KMS-11 (cell line): ENCODE results near the gene EGFL8.

Experiments used
- H2AFZ ChIP-seq: fragments of 200-600 bp; sonication (generic); 2 replicates; pipeline ENCODE4 v1.6.1; 2016; ENCODE audit warnings: antibody characterized with exemption, mixed run types, low read depth
- H3K27ac ChIP-seq: fragments of 200-600 bp; sonication (generic); 2 replicates; pipeline ENCODE4 v1.6.1; 2016; ENCODE audit warnings: mild to moderate bottlenecking, mixed run types
- H3K27me3 ChIP-seq: fragments of 200-600 bp; sonication (generic); 2 replicates; pipeline ENCODE4 v1.6.1; 2017; ENCODE audit warnings: mild to moderate bottlenecking, low read depth, mixed run types, moderate library complexity; ENCODE audit not compliant: insufficient read depth
- H3K36me3 ChIP-seq: fragments of 200-600 bp; sonication (generic); 2 replicates; pipeline ENCODE4 v1.6.1; 2017; ENCODE audit warnings: mild to moderate bottlenecking, mixed run types; ENCODE audit not compliant: insufficient read depth
- H3K4me1 ChIP-seq: fragments of 200-600 bp; sonication (generic); 2 replicates; pipeline ENCODE4 v1.6.1; 2016; ENCODE audit warnings: mild to moderate bottlenecking, low read depth, mixed run types; ENCODE audit not compliant: poor library complexity, severe bottlenecking
- H3K4me2 ChIP-seq: fragments of 200-600 bp; sonication (generic); 2 replicates; pipeline ENCODE4 v1.7.0; 2016; ENCODE audit warnings: mild to moderate bottlenecking, mixed run types
- H3K4me3 ChIP-seq: fragments of 200-600 bp; sonication (generic); IDR thresholded peaks from 2 replicates; pipeline ENCODE4 v1.6.1; 2017; ENCODE audit warnings: low read depth, low read length, mixed read lengths; ENCODE audit not compliant: insufficient read depth
- H3K79me2 ChIP-seq: fragments of 200-600 bp; sonication (generic); 2 replicates; pipeline ENCODE4 v1.6.1; 2016; ENCODE audit warnings: low read depth, mixed run types; ENCODE audit not compliant: insufficient read depth
- H3K9ac ChIP-seq: fragments of 200-600 bp; sonication (generic); 2 replicates; pipeline ENCODE4 v1.6.1; 2016; ENCODE audit warnings: mild to moderate bottlenecking, mixed run types
- H4K20me1 ChIP-seq: fragments of 200-600 bp; sonication (generic); 2 replicates; pipeline ENCODE4 v1.6.1; 2016; ENCODE audit warnings: mild to moderate bottlenecking, mixed run types; ENCODE audit not compliant: insufficient read depth
- CTCF ChIP-seq: fragments of 200-600 bp; sonication (generic); conservative IDR thresholded peaks from 2 replicates; pipeline ENCODE4 v1.6.1; 2017; ENCODE audit warnings: low read depth, mild to moderate bottlenecking, antibody characterized with exemption, low read length, moderate library complexity, mixed read lengths

Gene EGFL8

DNA sequence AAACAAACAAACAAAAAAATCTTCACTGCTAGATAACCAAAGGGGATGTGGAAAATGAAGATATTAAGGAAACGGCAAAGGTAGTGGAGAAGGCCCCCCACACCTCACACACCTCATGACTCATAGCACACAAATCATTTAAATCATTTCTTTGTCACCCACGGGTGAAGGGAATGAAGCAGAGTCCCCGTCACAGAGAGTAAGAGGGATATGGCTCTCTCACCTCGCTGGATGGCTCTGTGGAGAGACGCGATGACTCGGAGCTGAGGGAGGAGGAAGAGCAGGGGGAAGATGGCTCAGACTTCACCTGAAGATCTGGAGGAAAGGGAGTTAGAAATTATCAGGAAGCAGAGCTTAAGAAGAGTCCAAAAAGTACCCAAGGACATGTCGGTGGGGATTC is 37.5 kb upstream of the EGFL8 start:
- Histone ChIP-seq H3K4me1 (peaks cover 22% of the 10 kb centered on the region), H3K79me2 (peaks cover 13% of the 10 kb centered on the region), H3K27me3 (no peaks in the 10 kb centered on the region), H3K9ac (no peak overlapping the region), H3K4me2 (peak overlapping the region; percentile 56), H4K20me1 (no peaks in the 10 kb centered on the region), H2AFZ (no peak overlapping the region), H3K4me3 (no peak overlapping the region), H3K36me3 (no peaks in the 10 kb centered on the region; the same call in 1 of the 2 replicates), H3K27ac (no peak overlapping the region)
- no peak for TF ChIP-seq CTCF

- H3K27me3 ChIP-seq: no peaks in the 10 kb centered on the region
Observed at GRCh38 chr6:32127409-32127716, 37.0 kb upstream of the EGFL8 start.

DNA sequence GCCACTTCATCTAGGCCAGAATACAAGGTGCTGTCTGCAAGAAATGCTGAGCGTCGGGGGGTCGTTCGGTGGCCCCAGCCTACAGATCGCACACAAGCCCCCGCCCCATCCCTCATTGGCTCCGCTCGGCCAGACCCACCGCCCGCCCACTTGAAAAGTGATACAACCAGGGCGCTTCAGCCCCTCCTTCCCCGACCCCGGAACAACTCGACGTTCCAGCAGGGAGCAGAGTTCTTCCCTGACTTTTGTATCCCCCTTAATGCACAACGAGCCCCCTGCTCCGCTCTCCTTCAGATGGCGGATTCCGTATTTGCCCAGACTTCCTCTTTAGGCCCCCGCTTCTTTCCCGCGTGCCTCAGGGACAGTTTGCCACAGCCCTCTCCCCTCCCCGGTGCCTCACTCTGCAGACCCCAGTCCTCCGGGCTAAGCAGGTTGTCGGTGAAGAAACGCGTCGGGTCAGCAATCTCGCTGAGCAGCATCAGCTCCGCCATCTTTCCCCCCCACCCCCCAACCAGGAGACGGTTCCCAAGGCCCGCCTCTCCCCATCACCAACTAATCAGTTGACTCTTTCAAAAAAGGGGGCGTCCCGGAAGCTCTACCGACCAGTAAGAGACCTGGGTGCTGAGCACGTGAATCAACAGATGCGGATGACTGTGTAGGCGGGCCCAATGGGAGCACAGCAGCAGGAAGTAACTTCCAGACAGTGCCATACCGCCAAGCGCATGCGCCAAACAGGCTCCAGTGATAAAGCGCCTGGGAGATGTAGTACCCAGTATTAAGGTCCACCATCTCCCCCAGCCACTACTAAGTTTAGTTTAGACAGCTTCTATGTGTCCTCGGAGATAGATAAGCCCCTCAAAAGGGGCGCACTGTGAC is 36.4 kb upstream of the EGFL8 start, which contains the start of gene ATF6B:
Gene ATF6B (minus strand): TSS at position 530 of the 876 bp plus-strand sequence. CDS start 39 bp downstream, at position 491.
- peak within 1 kb of the TSS; percentile 80 for H3K9ac ChIP-seq
- no peaks in the 10 kb centered on the region for H3K27me3 ChIP-seq
- peaks cover 13% of the 10 kb centered on the region for H3K79me2 ChIP-seq
- H3K4me3 ChIP-seq: no peak within 1 kb of the TSS
- H2AFZ ChIP-seq: peak within 1 kb of the TSS; percentile 77
- peak within 1 kb of the TSS; percentile 51 for H3K27ac ChIP-seq
- TF ChIP-seq CTCF: no peak
- peaks cover 22% of the 10 kb centered on the region for H3K4me1 ChIP-seq
- H3K4me2 ChIP-seq: peak within 1 kb of the TSS; percentile 92
- H3K36me3 ChIP-seq: no peaks in the 10 kb centered on the region; the same call in 1 of the 2 replicates
- no peaks in the 10 kb centered on the region for H4K20me1 ChIP-seq

More at GRCh38 chr6:32127409-32127716, 37.0 kb upstream of the EGFL8 start:
- H3K27ac ChIP-seq: no peak overlapping the region
- peak overlapping the region; percentile 80; the same call in 1 of the 2 replicates for H3K9ac ChIP-seq
- TF ChIP-seq CTCF: no peak
- peaks cover 22% of the 10 kb centered on the region for H3K4me1 ChIP-seq
- no peaks in the 10 kb centered on the region for H4K20me1 ChIP-seq
- H2AFZ ChIP-seq: peak overlapping the region; percentile 77; the same call in 1 of the 2 replicates
- H3K79me2 ChIP-seq: peaks cover 13% of the 10 kb centered on the region
- peak overlapping the region; percentile 56 for H3K4me2 ChIP-seq
- no peaks in the 10 kb centered on the region; the same call in 1 of the 2 replicates for H3K36me3 ChIP-seq
- no peak overlapping the region for H3K4me3 ChIP-seq

DNA sequence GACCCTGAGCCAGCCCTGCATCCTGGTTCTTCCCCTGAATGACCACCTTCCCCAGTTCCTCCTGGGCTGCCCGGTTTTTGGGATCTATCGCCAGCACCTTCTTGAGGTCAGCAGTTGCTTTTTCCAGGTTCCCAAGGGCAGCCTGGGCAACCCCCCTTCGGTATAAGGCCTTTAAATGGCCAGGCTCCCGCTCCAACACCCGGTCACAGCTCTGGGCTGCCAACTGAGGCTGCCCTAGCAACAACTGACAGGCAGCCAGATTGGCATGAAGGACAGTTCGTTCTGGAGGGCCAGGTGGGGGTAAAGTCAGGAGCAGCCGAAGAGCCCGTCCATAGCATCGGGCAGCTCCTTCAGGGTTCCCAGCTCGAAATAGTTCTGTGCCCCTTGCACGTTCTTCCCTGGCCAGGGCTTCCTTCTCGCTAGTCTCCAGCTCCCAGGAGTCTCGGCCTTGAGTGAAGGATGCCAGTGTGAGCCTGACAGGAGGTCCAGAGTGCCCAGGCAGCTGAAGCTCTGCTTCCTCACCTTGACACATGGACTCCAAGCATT is 35.6 kb upstream of the EGFL8 start:
- no peaks in the 10 kb centered on the region for H4K20me1 ChIP-seq
- no peaks in the 10 kb centered on the region; the same call in 1 of the 2 replicates for H3K36me3 ChIP-seq
- no peak overlapping the region for H3K27ac ChIP-seq
- TF ChIP-seq CTCF: no peak
- H3K9ac ChIP-seq: no peak overlapping the region
- H3K27me3 ChIP-seq: no peaks in the 10 kb centered on the region
- H3K4me2 ChIP-seq: peak overlapping the region; percentile 92
- no peak overlapping the region for H3K4me3 ChIP-seq
- no peak overlapping the region for H2AFZ ChIP-seq
- peaks cover 22% of the 10 kb centered on the region for H3K4me1 ChIP-seq
- peaks cover 13% of the 10 kb centered on the region for H3K79me2 ChIP-seq
